Left renal cortex interstitium (tissue), 4 donors: ENCODE results near the gene CRIP2. TPM values are rescaled to one million over a fixed set of nuclear protein-coding genes. Genes with fewer than 3 reads are reported as not detected.

Source experiments
- DNase-seq, 4 donors: peaks; one replicate each; pipeline ENCODE4 v3.0.0-alpha.2; 2013; ENCODE audit warnings: low read depth in 4 of 4, low spot score in 2 of 4, missing footprints in 1 of 4
- polyA plus RNA-seq, 4 donors: library from polyadenylated mRNA; unstranded; fragments of 120-200 nt; gene quantifications; one replicate each; pipeline ENCODE4 v1.2.1, GENCODE V29; 2013; ENCODE audit not compliant: insufficient read length in 4 of 4

Gene CRIP2
- polyA plus RNA-seq, 4 donors = 101 to 193 (median 149) TPM

DNA sequence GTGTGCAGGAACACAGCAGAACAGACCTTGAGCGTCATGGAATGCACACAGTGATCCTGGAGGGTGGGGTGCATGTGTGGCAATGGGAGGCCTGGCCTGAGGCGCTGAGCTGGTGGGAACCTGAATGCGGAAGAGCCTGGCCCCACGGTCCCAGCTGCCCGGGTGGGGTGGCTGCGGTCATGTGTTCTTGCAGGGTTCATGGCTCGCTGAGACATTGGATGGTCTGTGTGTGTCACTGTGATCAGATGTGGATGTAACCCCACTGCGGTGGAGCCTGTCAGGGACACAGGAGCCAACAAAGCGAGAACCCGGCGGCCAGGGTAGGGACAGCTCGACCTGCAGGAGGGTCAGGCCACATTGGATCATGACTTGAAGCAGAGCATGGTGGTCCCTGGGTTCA, 31.8 kb upstream of the CRIP2 start:
- DNase-seq = no peak

DNA sequence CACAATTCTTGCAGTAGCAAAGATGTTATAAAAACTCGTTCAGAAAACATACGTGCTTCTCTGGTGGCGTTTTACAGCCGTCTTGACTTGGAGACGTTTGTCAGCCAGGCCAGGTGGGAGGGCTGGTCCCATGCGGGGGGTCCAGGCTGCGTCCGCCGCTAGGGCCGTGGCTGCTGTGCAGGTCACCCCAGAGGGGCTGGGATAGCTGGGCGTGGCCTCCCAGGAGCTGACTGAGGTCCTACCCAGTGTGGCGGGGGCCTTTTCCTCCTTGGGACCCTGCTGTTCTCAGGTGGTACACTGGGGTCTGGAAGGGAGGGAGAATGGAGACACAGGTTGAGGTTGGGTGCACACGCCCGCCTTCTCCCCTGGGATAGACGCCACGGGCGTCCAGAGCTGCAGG, 29.8 kb upstream of the CRIP2 start:
- DNase-seq = no peak

DNA sequence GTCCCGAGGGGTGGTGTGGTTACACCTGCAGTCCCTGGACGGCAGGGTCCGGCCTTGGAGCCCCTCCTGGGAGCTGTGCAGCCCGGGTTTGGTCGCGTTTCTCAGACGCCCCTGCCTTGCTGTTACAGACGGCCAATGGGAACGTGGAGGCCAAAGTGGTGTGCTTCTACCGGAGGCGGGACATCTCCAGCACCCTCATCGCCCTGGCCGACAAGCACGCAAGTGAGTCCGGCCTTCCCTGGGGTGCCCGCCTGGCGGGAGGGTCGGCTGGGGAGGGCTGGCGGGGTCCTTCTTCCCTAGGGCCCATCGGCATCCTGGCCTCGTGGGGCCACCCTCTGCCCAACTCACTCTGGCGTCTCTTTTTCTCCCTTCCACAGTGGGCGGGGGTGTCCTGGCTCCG, 29.3 kb upstream of the CRIP2 start:
- DNase-seq = no peak

DNA sequence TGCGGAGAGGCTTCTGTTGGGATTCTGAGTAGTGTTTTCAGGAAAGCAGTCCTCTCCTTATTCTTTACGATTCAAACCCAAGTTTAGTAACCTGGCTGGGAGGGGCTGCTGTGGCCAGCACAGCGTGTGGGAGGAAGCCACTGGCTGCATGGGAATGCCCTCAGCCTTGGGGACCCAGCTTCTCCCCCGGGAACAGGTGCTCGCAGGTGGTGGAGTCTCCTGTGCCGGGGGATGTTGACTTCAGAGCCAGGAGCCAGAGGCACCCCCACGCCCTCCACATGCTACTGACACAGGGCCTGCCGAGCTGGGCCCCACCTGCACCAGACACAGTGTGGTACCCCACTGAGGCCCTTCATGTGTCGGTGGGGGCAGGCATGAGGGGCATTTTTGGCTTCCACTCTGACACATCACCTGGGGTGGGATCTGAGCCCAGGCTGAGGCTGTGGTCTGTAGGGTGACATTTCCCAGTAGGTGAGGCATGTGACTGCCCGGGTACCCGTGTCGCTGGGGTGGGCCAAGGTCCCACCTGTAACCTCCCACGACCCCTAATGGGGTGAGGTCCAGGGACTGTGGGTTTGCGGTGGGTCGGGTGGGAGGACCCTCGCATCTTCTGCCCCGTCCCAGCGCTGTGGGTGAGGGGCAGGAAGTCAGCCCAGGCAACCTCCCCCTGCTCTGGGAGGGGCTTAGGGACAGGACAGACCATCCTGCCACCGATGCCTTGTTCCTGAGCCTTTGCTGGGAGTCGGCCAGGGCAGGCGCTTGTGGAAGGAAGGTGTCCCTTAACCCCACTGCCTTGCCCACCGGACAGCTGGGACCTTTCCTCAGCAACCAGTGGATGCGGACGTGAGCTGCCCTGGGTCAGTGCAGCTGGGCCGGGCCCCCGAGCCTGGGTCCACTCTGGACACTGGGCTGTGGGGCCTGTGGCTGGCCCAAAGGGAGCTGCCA, 28.4 kb upstream of the CRIP2 start:
- DNase-seq = no peak

DNA sequence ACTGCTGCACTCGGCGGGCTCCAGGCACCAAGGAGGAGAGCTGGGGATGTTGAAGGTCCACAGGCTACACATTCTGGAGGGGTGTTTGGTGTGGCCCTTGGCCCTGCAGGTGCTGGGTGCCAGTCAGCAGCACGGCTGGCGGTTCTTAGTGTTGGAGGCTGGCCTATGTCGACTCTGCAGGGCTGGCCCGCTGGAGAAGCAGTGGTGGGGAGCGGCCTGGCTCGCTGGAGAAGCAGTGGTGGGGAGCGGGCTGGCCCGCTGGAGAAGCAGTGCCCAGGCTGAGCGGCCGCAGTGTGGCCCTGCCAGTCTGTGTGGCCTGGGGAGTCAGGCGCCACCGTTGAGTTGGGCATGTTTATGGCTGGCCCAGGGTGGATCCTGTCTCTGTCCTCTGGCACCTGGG, 27.6 kb upstream of the CRIP2 start:
- no peak for DNase-seq

DNA sequence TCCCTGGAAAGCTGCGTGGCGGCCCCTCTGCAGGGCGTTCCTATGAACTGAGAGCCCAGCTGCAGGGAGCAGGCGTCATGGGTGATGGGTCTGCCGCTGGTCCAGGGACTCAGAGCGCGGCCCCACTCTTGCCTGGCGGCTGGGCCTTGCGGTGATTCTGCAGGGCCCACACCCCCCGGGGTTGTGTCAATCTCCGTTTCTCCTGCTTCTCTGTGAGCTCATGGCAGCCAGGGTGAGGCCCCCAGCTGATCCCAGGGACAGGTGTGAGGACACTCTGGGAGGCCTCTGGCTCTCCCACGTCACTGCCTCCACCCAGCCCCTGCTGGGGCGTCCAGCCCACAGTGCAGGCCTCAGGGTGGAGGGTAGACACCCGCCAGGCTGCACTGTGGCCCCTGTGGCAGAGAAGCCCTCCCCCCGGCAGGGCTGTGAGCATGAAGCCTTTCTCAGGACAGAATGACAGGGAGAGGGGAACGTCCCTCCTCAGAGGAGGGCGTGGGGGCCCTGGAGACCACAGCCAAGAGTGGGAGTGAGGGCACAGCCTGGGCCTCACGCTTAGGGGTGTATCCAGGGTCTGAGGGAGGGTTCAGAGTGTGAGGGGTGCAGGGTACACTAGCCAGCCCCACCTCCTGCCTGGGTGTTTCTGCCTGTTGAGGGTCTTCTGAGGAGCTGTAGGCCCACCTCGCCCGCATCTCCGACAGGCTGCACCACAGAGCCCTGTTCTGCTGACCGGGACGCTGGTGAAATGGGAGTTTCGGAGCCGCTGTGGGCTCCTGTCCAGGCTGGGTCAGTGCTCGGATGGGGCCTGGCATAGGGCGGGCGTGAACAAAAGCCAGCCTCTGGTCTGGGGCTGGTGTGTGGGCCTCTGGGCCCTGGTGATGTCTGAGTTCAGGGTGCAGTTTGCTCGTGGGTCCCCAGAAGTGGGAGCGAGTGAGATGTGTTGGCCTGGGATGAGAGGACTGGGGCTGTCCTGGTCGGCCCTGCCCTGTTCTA, 26.7 kb upstream of the CRIP2 start:
- no peak for DNase-seq

DNA sequence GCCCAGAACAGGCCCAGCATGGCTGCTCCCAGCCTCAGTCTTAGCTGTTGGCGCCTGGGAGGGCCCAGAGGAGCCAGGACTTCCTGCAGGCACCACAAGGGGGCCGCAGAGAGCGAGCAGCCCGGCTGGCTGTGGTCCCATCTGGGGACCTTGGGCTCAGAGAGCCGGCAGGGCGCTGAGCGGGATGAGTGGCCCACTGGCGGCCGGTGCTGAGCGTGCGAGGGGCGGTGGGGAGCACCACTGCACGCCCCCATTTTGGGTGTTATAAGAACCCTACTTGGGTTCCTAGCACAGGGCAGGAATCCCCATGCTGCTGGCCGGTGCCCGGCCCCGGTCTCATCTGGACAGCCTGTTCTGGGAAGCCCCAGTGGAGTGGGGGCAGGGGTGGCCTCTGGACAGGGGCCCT, 25.9 kb upstream of the CRIP2 start:
- no peak for DNase-seq

DNA sequence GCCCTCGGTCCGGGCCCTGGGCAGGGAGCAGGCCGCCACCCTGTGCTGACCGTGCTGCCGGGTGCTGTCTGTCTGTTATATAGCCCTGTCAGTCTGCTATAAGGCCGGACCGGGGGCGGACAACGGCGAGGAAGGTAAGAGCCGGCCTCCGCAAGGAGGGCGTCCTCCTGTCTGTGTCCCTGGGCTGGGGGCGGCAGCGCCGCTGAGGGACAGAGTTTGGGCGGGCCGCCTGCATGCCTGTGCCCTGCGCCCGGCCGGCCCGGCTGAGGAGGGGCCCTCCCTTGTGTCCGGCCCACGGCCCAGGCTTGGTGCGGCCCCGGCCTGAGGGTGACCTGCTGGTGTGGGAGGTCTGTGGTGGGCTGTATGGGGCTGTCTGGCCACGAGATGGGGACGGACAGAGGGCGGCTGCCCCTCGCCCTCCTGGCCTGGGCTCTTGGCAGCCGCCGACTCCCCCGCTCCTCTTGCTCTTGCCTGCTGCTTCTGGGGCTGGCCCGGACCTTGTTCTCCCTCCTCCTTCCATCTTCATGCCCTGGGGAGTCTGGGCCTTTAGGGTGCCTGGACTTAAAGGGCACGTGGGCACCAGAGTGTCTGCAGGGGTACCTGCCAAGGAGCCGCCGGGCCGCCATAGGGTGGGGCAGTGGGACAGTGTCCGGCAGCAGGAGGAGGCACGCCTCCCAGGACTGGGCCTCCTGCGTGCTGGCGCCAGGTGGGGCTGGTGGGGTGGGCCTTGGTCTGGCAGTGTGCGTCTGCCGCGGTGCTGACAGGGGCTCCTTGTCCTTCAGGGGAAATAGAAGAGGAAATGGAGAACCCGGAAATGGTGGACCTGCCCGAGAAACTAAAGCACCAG, 25.1 kb upstream of the CRIP2 start:
- DNase-seq = no peak

DNA sequence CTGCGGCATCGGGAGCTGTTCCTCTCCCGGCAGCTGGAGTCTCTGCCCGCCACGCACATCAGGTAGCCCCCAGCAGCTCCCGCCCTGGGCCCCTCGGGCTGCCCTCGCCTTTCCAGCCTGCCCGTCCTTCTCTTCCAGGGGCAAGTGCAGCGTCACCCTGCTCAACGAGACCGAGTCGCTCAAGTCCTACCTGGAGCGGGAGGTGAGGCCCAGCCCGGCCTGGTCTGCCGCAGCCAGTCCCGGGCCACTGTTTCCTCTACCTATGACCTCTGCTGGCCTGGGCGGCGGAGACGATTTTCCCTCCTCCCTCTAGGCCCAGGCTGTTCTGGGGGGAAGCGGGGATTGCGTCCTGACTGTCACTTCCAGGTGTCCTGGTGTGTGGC, 24.5 kb upstream of the CRIP2 start:
- DNase-seq = no peak

DNA sequence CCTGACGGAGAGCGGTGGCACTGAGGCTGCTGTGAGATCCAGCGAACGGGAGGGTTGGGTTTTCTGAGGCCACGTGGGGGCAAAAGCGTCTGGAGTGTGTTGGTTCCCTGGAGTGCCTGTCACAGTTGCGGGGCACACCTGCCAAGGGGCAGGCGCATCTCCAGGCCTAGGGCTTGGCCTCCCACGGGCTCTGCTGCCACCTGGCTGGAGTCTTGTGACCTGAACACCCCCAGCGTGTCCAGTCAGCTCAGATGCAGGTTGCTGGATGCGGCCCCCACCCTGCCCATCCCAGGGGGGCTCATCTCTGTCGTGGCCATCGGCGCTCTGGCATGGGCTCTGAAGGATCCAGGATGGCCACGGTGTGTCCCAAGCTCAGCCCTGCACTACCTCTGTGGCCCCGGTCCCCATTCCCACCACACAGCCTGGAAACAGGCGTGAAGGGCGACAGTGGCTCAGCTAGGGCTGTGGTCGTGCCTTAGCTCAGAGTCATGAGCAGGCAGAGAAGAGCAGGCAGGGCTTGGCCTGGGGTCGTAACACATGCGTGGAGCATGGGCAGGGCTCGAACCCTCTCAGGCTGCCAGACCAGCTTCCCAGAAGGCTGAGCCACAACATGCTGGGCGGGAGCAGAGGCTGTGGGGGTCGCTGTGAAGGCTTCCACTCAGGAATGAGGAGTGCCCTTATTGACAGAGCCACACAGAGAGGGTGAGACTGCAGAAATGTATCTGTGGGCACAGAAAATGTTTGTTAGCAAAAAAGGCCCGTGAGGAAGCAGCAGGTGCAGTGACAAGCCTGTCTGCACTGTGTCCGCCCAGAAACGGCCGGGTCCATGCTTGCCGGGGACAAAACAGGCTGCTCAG, 23.5 kb upstream of the CRIP2 start:
- no peak for DNase-seq

DNA sequence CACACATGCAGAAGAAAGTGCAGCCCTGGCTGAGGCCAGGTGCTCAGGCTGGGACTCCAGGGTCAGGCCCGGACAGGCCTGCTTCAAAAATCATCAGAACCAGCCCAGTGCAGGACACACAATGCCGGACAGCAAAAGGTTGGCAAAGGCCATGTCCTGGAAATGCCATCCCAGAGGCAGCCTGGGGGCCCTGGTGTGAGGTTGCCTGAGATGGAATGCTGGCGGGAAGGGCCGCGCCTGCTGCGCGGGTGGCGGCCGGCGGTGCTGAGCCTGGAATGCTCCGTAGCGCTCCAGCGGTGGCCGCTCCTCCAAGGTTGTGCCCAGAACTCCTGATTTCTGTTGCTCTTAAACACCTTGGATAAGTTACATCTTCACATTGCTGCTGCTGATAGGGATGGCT, 21.7 kb upstream of the CRIP2 start:
- DNase-seq = no peak

DNA sequence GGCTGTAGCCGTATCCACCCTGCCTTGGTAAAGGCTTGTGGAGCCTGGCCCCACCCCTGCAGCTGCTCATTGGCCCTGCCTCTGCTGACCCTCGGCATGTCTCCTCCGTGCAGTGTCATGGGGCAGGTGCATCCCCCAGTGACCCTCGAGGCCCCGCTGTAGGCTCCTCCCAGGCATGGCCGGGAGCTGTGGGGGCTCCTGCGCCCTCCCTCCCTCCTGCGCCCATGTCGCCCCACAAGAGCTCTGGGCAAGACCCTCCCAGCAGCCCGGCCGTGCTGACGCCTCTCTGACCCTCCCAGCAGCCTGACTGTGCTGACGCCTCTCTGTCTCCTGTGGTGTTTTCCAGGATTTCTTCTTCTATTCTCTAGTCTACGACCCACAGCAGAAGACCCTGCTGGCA, 20.8 kb upstream of the CRIP2 start:
- no peak for DNase-seq

DNA sequence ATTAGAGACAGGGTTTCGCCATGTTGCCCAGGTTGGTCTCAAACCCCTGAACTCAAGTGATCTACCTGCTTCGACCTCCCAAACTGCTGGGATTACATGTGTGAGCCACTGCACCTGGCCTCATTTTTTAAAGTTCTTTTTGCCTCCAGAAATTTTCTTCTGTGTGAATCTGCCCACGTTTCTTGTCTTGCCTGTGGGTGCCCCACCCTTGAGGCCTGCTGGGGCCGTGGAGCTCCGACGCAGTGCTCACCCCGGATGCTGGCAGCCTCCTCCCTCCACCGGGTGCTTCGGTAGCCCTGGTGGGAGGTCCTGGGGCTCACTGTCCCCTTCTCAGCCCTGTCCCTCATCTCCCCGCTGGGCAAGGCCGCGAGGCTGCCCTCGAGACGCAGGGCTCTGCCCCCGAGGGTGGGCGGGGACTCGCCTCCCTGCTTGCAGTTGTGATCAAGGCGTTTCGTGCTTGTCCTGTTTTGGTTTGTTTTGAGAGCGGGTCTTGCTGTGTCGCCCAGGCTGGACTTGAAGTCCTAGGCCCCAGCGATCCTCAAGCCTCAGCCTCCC, 19.5 kb upstream of the CRIP2 start:
- DNase-seq = no peak

DNA sequence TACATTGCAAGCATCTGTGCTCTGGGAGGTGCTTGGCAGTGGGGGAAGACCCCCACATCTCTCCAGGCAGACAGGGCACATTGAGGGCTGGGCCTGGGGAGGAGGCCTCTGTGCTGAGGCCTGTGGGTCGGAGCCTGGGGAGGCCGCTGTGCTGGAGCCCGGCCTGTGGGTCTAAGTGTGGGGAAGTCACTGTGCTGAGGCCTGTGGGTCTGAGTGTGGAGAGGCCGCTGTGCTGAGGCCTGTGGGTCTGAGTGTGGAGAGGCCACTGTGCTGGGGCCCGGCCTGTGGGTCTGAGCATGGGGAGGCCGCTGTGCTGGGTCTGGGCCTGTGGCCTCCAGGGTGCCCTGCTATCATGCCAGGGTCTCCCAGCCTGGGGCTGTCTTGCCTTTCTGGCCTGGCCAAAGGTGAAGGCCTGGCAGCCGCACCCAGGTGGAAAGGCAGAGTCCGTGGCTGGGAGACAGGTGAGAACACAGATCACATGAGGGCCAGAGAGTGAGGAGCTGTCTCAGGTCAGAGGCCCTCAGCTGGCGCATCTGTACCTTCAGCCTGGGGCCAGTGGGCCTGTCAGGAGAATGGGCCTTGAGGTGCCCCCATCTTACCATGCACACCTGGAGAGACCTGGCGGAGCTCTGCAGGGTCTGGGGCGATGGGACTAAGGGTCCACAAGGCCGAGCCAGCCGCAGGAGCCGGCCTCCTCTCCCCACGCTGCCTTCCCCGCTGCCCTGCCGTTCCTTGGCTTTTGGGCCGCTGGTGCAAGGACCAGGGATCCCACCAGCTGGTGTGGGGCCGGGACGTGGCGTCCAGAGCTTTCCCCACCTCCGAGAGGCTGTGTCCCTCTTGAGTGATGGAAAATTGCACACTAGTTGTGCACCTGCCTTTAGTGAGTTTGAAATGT, 18.6 kb upstream of the CRIP2 start:
- DNase-seq = no peak

DNA sequence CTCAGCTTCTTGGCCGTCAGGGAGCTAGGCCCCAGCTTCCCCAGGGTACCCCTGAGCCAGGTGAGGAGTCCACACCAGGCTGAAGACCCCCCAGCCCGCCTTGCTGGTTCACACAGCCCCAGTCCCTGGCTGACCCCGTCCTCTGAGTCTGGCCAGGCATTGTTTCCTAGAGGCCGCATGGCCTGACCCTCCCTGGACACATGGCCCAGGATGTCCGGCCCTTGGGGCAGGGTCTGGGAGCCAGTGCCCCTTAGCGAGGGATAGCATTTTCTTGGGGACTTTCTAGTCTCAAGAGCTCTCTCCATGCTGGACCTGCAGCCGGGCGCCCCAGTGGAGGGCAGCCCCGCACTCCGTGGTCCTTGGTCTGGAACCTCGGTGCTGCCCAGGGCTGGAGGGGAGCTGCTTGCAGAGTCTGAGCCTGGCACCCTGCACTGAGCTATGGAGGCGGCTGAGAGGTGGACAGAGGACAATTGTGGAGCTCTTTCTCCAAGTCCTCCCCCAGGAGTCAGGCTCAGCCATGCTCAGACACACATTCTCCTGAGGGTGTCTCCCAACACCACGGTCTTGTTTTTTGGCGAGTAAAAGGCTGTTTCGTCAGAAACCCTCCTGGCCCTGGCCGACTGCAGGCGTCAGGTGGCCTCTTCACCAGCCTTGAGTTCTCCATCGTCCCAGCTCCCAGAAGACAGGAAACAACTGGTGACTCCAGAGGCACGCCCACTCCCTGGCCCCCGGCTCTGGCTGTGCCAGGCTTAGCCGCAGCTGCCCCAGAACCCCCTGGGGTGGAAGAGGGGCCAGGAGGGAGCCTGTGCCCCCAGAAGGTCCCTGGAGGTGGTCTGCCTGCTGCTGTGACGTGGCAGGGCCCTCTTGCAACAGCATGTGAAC, 17.6 kb upstream of the CRIP2 start:
- DNase-seq = no peak

DNA sequence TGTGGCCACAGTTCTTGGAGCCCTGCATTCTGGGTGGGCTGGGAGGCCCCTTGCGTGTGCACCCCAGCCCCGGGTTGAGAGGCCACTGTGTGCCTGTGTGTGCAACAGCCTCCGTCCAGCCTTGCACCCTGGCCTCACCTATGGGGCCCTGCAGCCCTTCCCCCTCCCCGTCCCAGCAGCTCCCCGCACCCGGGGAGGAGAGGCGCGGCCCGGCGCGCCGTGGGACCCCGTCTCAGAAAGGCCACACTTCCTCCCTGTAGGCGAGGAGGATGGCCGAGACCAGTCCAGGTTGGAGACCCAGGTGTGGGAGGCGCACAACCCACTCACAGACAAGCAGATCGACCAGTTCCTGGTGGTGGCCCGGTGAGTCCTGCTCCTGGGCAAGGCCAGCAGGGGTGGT, 16.6 kb upstream of the CRIP2 start:
- DNase-seq = no peak

DNA sequence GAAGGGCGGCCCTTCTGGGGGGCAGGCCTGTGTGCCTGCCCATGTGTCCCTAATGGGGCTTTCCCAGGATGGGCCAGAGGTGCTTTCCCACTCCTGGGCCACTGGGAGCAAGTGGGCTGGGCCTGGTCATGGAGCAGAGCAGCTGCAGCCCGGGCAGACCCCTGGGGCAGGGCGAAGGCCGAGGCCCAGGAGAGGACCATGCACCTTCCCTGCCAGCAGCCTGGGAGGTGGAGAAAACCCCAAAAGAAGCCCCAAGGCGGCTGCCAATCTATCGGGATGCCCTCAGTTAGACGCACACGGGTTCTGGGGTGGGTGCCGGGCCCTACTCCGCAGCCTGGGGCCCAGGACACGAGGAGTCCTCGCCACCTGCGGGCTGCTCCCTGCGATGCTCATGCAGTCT, 16.1 kb upstream of the CRIP2 start:
- DNase-seq = no peak
